GM18520 (cell line): ENCODE data around the gene P2RY6.

Experiments
- ATAC-seq: cut with Tn5 transposase; IDR thresholded peaks from one replicate; pipeline ENCODE4 v1.9.1; 2021; ENCODE audit not compliant: unreplicated experiment

Gene P2RY6

DNA sequence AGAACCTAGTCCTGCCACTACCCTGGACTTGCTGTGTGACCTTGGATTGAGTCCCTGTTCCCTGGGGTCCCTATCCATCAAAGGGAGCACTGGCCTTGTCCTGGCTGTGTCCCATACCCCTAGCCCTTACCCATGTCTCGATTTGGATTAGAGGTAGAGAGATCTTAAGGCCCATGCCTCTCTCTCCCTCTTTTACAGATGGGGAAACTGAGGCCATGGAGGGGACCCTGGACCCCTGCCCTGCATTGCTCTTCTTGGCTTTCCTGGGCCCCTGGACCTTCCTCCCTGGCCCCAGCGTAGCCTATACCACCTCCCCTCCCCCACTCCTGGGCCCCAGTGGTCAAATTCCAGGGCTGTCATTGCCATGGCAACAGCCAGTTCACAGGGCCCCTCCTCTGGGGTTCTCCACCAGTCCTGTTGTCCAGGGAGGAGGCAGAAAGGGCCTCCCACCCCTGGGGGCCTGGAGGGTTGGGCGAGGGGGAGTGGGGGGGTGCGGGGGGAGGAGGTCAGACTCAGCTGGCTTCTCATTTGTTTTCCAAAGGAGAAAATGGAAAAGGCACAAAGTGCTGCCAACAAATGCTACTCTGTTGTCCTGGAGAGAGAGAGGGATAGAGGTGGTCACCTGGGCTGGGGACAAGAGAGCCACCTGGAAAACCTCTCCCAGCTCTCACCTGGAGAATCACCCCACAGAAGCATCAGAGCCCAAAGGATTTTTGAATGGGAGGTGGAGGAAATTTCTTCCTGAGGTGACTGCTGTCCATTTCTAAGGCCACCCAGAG, 59.2 kb downstream of the P2RY6 start:
- ATAC-seq, result no peak

DNA sequence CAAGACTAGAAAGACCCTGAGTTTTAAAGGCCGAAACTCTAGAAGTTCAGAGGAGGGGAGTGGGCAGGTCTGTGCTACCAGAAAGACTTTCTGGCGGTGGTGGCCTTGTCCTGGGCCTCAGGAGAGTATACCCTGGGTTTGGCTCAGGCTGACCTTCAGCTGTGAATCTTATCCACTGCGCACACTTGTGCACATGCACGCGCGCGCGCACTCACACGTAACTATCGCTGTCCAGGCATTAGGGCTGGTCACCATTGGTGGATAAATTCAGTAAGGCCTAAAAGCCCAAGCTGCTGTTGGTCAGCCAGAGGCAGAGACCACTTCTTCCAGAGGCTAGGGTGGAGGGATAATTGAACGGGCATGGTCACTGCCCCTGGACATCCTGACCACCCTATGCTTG, 61.0 kb downstream of the P2RY6 start:
- no peak for ATAC-seq

DNA sequence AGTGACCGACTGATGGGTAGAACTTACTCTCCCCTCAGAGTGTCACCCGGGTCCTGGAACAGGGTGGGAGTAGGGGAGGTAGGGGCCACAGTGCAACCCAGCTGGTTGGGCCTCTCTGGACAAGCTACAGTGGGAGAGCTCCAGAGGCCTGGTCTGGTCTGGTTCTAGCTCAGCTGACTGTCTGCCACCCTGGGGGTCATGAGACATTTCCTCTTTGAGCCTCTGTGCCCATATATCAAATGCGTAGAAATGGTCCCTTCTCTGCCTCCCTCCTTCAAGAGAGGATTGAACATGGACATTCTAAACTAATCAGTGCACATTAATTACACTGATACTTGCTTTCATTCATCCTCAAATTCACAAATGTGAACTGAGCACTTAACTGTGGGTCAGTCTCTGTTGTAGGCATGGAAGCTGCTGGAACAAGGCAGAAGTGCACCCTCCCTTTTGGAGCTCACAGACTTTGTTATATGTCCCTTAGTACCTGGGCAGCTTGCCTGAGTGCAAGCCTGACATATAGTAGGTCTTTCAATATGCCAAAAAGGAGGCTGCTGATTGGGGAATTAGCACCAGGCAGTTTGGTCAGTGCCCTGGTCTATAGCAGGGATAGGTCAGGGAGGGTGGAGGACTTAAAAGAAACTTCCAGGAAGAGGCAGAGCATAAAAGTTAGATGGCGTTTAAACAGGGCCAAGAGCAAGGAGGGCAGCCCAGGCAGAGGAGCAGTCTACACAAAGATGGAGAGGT, 61.7 kb downstream of the P2RY6 start:
- ATAC-seq, result no peak

DNA sequence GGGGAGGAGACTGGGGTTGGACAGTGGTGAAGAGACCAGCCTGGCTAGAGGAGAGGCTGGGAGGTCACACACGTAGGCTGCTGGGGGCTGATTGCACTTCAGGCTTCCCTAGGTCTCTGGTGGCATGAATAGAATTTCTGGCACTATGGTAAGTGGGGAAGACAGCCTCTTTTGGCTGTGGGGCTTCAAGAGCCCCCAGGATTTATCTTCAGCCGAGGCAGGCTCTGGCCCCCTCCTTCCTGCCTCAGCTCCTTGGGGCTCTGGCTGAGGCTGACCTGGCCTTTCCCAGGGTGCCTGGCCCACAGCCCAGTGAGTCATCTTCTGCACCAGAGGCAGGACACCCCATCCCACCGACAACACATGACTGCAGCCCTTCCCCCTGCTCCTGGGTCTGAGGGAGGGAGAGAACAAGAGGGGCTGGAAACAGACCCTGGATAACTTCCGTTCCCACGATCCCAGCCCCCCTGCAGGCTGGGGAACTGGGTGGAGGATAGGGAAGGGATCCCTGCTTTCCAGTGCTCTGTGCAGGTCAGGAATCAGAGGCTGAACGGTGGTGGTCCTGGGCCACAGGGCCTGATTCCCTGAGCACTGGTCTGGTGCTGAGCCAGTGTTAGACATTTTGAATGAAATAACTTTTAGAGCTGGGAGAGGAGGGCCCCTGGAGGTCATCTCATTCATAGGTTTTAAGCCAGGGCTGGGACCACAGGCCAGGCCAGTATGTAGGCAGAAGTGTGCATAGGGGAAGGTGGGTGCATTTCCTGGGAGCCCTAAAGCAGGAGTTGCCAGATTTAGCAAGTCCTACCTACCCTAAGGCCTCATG, 62.5 kb downstream of the P2RY6 start:
- ATAC-seq, result no peak

DNA sequence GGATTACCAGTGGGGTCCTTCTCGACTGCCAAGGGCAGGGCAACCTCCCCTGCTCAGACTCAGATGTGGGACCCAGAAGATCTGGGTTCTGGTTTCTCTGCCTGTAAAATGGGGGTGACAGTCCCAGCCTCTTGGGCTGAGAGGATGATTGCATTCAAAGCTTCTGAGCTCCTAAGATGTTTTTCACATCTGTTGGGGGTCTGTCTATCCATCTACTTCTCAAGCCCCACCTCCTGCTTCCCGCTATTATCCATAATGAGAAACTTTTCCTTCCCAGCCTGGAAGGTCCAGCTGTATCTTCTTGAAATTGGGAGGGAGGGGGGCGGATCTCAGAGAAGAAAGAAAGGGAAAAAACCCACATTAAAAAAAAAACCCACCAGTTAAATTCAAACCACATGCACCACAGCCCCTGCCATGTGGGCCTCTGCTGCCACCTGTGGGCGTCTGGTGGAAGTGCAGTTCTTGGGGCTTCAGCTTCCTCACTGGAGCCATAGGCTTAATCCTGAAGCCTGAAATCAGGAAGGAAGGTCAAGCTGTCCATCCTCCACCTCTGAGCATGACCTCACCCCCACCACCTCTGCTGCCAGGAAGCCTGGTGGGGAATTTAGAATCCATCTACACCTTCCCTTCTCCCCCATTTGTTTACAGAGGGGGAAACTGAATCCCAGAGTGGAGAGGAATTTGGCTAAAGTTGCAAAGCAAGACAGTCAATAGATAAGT, 63.2 kb downstream of the P2RY6 start:
- ATAC-seq, result no peak

DNA sequence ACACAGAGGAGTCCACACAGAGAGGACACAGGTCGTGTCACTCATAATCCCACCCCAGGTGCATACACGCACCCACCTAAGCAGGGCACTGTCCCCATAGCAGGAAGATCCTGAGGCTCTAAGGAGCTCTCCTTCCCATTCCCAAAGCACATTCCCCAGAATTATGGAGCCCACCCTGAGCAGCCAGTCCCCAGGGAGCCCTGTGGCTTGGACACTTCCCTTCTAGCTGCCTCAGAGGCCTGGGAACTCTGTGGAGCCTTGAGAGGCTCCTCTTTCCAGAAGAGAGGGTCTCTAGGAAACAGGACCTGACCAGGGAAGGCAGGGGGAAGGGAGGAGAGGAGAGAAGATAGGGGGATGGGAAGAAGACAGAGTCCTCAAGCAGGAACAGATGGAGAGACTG, 65.7 kb downstream of the P2RY6 start:
- ATAC-seq, result no peak

DNA sequence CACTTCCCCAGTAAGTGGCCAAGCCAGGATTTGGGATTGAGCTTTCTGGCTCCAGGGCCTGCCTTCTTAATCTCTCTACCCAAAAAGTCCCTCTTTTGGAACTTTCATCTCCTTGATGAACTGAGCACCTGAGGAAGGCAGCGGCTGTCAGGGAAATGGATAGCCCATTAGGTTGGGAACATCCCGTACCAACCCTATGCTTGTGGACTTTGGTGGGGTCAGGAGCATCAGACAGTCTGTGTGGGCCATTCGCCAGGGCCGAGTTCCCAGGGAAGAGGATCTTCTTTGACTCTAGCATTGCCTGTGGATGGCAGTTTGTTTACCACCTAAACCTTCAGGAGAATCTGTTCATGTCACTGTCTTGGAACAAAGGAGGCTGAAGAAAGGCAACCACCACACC, 66.1 kb downstream of the P2RY6 start:
- ATAC-seq, result no peak

DNA sequence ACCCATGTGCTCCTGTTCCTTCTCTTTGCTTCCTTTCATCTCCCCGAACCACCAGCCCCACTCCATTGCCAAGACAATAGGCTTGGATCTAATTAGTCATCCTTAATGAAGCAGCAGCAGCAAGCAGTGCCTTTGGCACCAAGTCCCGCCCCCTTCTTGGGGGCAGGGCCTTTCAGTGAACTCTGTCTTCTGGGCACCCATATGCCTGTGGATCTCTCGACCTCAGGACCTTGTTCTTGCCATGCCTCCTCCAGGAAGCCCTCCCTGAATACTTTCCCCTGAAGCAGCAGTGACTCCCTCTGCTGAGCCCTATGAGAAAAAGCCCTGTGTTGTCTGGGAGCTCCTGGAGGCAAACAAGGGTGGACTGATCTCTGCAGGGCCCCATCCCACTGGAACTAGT, 68.0 kb downstream of the P2RY6 start:
- no peak for ATAC-seq

DNA sequence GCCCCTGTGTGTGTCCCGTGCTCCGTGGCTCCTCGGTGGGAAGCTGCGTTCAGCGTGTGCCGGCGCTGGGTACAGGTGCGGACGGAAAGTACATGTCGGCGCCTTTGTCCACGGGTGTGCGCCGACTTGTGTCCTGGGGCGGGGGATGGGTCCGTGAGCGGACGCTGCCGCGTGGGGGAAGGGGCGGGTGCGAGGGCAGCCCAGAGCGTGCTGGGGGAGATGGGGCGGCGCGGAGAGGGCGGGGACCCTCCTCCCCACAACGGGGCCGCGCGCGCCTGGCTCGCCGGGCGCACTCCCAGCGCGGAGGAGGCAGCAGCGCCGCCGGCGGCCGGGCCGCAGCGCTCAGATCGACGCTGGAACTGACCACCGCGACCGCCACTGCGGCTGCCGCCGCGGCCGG, 70.5 kb downstream of the P2RY6 start:
- ATAC-seq, result no peak

DNA sequence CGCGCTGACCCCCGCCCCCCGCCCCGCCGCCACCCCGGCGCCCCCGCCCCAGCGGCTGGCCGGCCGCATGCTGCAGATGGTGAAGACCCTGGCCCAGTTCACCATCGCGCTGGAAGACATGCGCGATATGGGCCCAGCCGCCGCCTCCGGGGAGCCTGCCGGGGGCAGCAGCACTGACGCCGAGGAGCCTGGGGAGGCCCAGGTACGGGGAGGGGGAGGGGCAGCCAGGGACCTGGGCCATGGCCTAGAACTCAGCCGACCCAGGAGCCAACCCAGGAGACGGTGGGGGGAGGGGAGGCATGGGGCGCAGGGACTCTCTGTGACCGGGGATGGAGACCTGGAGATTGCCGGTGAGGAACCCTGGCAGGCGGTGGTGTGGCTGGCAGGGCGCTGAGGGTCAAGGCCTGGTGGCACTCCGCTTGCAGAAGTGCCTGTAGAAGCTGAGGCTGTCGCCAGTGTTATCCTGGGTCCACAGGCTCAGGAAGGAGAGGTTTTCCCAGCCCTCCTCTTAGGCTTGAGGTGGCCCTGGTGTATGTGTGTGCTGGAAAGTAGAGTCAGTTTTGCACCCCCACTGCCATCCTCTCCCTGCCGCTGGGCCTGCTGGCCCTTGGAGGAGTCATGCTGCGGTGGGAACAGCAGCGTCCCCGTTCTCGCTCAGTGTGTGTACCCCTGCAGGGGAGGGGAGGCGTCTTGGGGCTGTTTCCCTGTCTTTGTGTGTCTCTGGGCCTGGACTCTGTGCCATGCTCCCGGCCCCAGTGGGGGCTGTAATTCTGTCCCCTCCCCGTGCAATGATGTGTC, 71.1 kb downstream of the P2RY6 start:
- ATAC-seq, result no peak

DNA sequence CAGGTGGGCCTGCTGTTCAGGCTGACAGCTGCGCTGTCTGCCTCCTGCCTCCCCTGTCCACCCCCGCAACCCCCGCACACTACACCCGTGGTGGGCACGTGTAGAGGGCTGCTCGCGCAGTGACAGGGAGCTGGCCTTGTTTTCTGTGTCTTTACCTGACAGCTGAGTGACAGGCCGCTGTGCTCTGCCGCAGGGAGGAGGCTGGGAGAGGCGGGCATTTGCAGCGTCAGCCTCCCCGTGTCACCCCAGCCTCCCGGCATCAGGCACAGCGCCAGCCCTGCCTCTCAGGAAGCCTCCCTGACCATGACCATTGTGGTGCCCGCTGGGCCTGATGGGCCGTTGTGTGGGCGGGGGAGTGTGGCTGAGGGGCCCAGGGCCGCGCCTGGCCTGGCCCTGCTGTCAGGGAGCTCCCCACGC, 72.1 kb downstream of the P2RY6 start:
- no peak for ATAC-seq

DNA sequence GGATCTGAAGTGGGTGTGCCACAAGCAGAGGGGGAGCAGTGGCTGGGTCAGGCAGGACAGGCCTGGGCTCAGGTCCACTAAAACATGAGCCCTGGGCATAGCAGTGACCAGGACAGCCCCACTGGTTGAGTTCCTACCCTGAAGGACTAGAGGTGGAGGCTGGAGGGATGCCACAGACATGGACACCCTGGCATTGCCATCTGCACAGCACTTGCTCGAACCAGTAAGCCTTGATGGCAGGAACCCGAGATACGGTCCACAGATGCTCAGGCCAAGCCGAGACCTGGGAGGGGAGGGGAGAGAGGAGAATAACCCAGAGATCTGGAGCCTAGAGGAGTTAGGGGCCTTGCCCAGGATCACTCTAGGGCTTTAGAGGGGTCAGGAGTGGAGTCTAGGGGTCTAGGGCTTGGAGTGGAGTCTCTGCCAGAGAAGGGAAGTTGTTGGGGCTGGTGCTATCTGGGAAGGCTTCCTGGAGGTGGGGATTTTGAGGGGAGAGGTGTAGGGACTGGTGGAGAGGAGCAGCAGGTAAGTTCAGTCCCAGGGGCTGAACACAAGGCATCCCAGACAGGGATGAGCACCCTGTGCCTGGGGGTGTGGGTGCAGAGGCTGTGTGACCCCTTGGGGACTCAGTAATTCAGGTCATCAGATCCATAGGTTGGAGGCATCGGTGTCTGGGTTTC, 73.5 kb downstream of the P2RY6 start:
- no peak for ATAC-seq

DNA sequence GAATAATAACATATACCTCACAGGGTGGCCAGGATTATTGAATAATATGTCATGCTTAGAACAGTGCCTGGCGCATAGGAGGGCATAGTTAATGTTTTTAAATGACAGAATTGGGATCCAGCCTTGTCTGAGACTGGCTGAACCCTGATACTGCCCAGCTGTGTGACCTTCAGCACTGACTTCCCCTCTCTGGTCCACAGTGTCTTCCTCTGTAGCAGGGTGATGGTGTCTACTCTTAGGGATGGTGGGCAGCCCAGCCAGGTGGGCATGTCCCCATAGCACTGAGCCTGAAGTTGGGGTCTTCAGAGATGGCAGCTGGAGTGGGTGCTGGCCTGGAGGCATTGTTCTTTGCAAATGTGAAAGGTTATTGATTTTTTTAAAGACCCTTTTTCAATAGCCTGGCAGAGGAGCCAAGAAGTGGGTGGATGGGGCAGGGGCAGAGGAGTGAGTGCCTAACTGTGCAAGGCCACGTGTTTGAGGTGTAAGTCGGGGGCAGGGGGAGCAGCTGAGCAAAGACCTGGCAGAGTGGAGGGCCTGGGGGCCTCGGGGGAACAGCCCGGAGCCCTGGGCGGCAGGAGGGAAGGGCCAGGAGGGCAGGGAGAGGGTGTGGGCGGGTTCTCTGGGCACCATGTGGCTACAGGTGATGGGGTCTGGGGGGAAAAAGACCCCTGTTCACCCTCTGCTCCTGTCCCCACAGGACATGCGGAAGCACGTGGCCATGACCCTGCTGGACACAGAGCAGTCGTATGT, 74.2 kb downstream of the P2RY6 start:
- no peak for ATAC-seq

DNA sequence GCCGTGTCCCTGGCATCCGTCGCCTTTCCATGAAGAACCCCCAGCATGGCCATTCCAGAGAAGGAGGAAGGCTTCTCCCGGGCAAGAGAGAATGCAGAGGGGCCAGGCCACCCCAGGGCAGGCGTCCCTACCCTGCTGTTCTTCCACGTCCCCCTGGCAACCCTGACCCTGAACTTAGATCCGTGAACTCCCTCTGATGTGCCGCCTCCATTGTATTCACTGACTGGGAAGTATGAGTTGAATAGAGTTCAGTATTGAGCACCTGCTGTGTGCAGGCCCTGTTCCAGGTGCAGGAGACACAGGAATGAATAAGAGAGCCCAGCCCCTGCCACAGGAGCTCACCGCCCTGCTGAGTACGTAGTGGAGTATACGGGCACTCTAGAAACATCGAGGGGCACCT, 74.9 kb downstream of the P2RY6 start:
- ATAC-seq, result no peak
